ENCODE results near the gene OR5M10.
"Not testable (repeated sequence)": the region's sequence is repeated elsewhere in the genome, so short reads cannot be mapped to it uniquely, and the experiment has no call there.

Gene OR5M10
- 0 reads per million in 4 donors for total RNA-seq

DNA sequence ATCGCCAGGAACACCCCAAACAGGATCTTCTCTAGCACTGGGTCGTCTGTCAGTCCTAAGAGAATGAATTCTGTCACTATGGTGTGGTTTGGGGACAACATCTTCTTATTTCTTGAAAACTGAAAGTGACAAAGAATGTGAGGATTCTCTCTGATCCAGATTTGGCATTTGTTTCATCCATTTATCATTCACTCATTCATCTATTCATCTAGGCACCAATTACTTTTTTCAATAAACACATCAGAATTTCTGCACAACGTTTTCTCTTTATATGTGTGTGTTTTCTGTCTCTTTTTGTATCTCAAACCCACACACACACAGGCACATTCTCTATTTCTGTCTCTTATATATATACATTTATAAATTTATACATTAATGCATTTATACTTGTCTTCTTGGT, at the start of gene OR5M10:
TSS of gene OR5M10 (minus strand) at position 101 of the 400 bp plus-strand sequence. CDS start at position 101, 0 bp downstream.
- DNase-seq: no peak

DNA sequence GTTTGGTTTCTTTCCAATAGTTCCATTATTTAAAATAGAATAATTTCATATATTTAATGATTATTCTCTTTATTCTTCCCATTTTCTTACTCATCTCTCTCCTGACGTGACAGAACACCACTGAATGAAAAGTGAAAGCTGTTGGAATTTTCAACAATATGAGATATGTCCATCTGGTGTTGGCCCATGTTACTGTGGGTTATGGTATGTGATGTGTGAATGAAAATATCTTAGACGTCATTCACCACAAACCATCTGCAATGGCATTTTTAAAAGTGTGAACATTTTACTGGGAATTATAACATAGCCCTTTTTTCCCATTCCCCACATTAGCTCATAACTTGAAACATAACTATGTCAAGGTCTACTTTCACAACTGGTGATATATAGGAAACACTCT, 48.4 kb upstream of the OR5M10 start:
- DNase-seq: no peak

DNA sequence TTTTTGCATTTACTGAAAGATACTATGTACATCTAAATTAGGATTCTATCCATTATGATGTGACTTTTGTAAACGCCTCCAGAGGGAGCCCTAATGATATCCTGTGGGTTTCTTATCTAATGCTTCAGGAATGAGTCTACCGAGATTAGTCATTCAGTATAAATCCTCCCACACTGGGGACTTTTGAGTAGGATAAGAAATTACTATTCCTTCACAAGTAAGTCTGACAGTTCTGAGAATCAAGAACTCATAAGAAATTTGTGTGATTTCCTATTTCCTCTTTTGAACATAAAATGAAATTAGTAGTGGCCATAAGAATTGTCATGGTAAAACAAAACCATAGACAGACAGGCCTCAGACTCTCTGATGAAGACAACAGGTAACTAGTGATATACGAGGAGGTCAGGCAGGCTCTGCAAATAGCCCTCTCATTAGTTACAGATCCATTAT, 47.2 kb upstream of the OR5M10 start:
- DNase-seq: peak in 1 of 5 donors; percentile 0

DNA sequence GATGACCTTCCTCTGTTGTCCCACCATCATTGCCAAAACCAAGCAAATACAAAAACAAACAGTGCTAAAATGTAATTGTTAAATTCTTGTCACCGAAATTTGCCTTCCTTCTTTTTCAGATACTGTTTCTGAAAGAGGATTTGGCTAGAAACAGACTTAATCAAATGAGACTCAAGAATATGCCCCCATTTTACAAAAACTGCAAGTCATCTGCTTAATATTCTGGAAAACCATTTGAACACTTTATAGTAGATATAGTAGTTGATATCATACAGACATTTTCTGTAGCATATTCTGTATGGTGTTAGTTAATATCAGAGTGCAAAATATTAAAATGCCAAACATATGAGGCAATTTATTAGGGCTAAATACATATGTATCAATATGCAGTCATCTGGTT, 33.7 kb upstream of the OR5M10 start:
- no peak for DNase-seq

DNA sequence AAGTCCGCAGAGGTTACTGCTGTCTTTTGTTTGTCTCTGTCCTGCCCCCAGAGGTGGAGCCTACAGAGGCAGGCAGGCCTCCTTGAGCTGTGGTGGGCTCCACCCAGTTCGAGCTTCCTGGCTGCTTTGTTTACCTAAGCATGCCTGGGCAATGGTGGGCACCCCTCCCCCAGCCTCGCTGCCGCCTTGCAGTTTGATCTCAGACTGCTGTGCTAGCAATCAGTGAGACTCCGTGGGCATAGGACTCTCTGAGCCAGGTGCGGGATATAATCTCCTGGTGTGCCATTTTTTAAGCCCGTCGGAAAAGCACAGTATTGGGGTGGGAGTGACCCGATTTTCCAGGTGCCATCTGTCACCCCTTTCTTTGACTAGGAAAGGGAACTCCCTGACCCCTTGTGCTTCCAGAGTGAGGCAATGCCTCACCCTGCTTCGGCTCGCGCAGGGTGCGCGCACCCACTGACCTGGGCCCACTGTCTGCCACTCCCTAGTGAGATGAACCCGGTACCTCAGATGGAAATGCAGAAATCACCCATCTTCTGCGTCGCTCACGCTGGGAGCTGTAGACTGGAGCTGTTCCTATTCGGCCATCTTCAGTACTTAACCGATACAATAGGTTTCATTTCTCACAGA, 14.7 kb upstream of the OR5M10 start:
- DNase-seq: not testable (repeated sequence)

DNA sequence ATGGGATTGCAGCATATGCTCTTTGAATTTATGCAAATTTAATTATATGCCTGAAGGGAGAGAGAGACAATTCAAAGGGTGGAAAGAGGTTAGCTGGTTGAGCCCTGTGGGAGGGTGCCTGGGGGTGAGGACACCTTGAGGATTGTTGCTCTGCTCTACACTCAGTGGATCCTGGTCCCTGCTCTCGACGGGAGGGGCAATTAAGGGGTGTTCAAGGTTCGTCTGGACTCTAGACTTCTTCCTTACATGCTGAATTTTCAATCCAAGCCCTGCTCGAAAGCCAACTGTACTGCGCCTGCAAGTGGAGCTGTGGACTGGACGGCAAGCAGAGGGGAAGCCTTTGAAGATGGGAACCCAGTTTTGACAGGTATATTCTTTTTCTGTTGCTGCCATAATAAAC, 18.9 kb downstream of the OR5M10 start:
- no peak for DNase-seq

DNA sequence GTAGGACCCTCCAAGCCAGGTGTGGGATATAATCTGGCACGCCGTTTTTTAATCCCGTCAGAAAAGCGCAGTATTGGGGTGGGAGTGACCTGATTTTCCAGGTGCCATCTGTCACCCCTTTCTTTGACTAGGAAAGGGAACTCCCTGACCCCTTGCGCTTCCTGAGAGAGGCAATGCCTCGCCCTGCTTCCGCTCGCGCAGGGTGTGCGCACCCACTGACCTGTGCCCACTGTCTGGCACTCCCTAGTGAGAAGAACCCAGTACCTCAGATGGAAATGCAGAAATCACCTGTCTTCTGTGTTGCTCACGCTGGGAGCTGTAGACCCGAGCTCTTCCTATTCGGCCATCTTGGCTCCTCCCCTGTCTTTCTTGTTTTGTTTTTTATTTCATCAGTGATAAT, 22.8 kb downstream of the OR5M10 start:
- DNase-seq: not testable (repeated sequence)

DNA sequence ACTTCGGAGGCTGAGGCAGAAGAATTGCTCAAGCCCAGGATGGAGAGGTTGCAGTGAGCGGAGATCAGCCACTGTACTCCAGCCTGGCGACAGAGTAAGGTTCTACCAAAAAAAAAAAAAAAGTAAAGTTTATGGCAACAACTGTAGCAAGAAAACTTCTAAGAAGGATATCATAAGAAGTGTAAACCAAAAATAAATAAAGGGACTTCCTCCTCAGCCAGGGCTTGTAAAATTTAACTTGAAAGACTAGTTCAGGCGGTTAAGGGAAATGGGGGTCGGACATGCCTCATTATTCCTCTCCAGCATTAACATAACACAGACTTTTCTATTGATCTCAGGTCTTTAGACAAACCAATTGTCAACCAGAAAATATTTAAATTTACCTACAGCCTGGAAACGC, 32.0 kb downstream of the OR5M10 start:
- no peak for DNase-seq

DNA sequence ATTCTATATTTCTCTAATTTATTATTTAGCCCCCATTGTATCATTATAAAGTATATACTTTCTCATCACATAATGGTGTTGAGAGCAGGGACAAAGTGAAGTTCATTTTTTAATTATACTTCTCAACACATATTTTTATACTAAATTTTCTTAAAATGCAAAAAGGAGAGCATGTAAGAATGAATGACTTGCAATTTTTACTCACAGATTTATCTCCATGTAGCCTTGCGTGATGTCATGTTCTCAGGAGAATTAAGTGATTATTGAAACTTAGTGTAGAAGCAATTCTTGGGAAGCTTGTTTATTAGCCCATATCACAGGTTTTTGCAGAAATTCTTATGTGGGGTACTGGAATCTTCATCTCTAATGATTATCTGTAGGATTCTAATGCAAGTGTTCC, 33.8 kb downstream of the OR5M10 start:
- no peak for DNase-seq

DNA sequence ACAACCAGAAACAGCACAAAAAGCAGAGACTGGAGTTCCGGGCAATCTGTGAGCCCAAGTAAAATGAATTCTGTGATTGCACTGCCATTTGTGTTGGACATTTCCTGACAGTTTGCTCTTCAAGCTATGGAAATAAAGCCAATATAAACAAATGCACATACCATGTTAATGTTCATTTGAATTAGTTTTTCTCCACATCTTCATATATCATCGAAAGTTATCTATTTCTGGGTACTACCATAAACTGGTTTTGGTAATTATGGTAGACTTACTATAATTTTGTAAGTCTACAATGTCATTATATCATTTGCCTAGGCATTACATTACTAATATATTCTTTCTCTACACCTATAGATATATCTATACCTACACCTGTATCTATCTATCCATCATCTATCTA, 34.4 kb downstream of the OR5M10 start, which contains the start of gene OR5M11:
TSS of gene OR5M11 (minus strand) at position 101 of the 400 bp plus-strand sequence. CDS start at position 101, 0 bp downstream.
- no peak for DNase-seq

DNA sequence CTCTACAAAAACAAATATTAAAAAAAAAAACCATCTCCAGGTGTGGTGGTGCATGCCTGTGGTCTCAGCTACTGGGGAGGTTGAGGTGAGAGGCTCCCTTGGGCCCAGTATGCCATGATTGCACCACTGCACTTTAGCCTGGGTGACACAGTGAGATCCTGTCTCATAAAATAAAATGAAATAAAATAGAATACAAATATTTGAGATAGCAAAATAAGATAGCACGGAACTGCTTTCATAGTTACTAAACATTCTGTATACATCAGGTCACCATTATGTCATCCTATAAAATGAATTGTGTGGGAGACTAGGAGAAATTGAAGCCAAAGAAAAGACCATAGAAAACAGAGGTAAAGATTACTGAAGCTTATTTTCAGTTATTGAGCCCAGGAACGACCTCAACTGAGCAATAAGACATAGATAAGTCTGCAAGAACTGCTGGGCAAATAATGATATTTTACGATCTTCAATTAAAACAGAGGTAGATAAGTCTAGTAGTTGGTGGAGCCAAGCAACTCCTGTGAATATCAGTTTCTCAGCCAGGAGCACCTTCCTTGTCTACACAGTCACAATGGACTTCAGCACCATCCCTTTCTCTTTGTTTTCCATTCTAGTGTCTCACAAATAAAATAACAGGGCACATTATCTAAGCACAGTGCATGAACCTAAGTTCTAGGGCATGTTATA, 44.3 kb downstream of the OR5M10 start:
- no peak for DNase-seq

DNA sequence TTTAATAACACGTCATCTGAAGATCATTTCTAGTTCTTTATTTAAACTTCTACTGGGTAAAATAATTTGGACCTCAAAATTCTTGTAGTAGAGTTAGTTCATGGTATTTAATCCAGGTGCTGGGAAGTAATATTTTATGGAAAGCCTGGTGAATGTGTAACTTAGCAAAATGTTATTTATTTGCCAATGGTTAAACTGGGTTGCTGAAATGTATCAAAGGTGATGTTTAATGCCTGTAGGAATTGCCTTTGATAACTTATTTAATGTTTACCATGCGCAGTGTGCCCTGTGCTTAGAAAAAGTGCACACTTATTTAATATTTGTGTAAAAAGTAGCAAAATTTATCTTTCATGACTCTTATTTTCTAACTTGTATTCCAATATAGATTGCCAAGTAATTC, 45.7 kb downstream of the OR5M10 start:
- no peak for DNase-seq
